ENCODE measurements around the gene ARHGAP44.

DNA sequence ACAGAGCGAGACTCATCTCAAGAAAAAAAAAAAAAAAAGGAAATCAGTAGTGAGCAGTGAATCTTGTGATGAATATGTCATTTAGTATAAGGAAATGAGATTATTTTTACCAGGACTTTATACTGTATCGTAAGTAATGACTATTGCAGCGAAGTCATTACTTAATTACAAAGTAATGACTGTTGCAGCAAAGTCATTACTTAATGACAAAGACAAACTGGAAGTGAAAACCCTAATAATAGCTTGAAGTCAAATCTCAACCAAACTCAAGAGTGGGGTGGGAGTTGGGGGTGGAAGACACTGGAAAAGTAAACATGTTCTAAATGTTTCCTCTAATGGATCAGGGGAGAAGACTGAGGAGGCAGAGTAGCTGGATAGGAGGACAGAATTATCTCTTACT lies 76.5 kb downstream of the ARHGAP44 start:
- TF ChIP-seq POLR2A (IDR thresholded peaks at IDR 0.05; ENCODE audit: low read depth, low read length) = no peak
- no peak for TF ChIP-seq TAF1 (IDR thresholded peaks at IDR 0.05; ENCODE audit: low read depth, low read length)

Data from GM12891 (cell line).